Astrocyte (in vitro differentiated cells and primary cell): Measurements from ENCODE around the gene ZBTB6. TPM values are rescaled to one million over a fixed set of nuclear protein-coding genes. Genes with fewer than 3 reads are reported as not detected.
A peak's percentile ranks its signal among the peaks of the same experiment; 100 is the strongest.

ENCODE experiments used
- DNase-seq: peaks from one replicate; pipeline ENCODE4 v3.0.0-alpha.2; 2010; ENCODE audit warnings: low read depth
- FAIRE-seq: peaks from 2 replicates; lab custom pipeline; 2011; peaks lifted over from hg19 to GRCh38; lab: Jason Lieb, UNC
- H2AFZ ChIP-seq: 2 replicates; pipeline ENCODE4 v1.6.0; 2012; ENCODE audit warnings: low read depth, low read length, inconsistent platforms
- H3K27ac ChIP-seq: 2 replicates; pipeline ENCODE4 v1.5.1; 2011; ENCODE audit warnings: low read depth, low read length, inconsistent platforms
- H3K27me3 ChIP-seq: 2 replicates; pipeline ENCODE4 v1.6.0; 2011; ENCODE audit warnings: low read length, inconsistent platforms; ENCODE audit not compliant: insufficient read depth
- H3K36me3 ChIP-seq: 2 replicates; pipeline ENCODE4 v1.5.1; 2011; ENCODE audit warnings: low read length, inconsistent platforms; ENCODE audit not compliant: insufficient read depth
- H3K4me1 ChIP-seq: 2 replicates; pipeline ENCODE4 v1.5.1; 2011; ENCODE audit warnings: low read length, inconsistent platforms; ENCODE audit not compliant: insufficient read depth
- H3K4me2 ChIP-seq: 2 replicates; pipeline ENCODE4 v1.6.0; 2012; ENCODE audit warnings: low read length, inconsistent platforms
- H3K4me3 ChIP-seq: 2 replicates; pipeline ENCODE4 v1.5.1; 2011; ENCODE audit warnings: low read depth, mild to moderate bottlenecking, low read length, inconsistent platforms; ENCODE audit not compliant: insufficient read depth
- H3K79me2 ChIP-seq: 2 replicates; pipeline ENCODE4 v1.6.0; 2012; ENCODE audit warnings: mild to moderate bottlenecking, low read length, inconsistent platforms; ENCODE audit not compliant: insufficient read depth
- H3K9ac ChIP-seq: 2 replicates; pipeline ENCODE4 v1.6.0; 2012; ENCODE audit warnings: mild to moderate bottlenecking, low read length, inconsistent platforms
- H3K9me3 ChIP-seq: 2 replicates; pipeline ENCODE4 v1.5.1; 2012; ENCODE audit warnings: low read depth, mild to moderate bottlenecking, low read length, inconsistent platforms; ENCODE audit not compliant: insufficient read depth
- H4K20me1 ChIP-seq: 2 replicates; pipeline ENCODE4 v1.6.0; 2012; ENCODE audit warnings: low read length, inconsistent platforms; ENCODE audit not compliant: insufficient read depth
- H3K27ac Mint-ChIP-seq: one replicate; pipeline ENCODE4 v1.8.0; 2021; ENCODE audit warnings: mild to moderate bottlenecking, mixed read lengths; ENCODE audit not compliant: unreplicated experiment
- H3K27me3 Mint-ChIP-seq: one replicate; pipeline ENCODE4 v1.8.0; 2021; ENCODE audit warnings: low read depth, mixed read lengths; ENCODE audit not compliant: unreplicated experiment
- H3K36me3 Mint-ChIP-seq: one replicate; pipeline ENCODE4 v1.8.0; 2021; ENCODE audit warnings: low read depth, mixed read lengths; ENCODE audit not compliant: unreplicated experiment
- H3K4me1 Mint-ChIP-seq: one replicate; pipeline ENCODE4 v1.8.0; 2021; ENCODE audit warnings: low read depth, mixed read lengths; ENCODE audit not compliant: unreplicated experiment
- H3K4me3 Mint-ChIP-seq: one replicate; pipeline ENCODE4 v1.8.0; 2021; ENCODE audit warnings: mild to moderate bottlenecking, moderate library complexity, mixed read lengths; ENCODE audit not compliant: unreplicated experiment
- H3K9me3 Mint-ChIP-seq: one replicate; pipeline ENCODE4 v1.8.0; 2021; ENCODE audit warnings: mild to moderate bottlenecking, mixed read lengths; ENCODE audit not compliant: unreplicated experiment
- EZH2 ChIP-seq: IDR thresholded peaks from 2 replicates; pipeline ENCODE4 v1.6.1; 2012; ENCODE audit warnings: mild to moderate bottlenecking, low read length, inconsistent platforms; ENCODE audit not compliant: insufficient read depth
- total RNA-seq: library from RNA; stranded (reverse); gene quantifications from 2 replicates; pipeline ENCODE4 v1.2.1, GENCODE V29; 2021
- TF ChIP-seq, protein P1 (sequence below): IDR thresholded peaks from 2 replicates; pipeline ENCODE4 v1.5.1; 2011; ENCODE audit warnings: low read depth, mild to moderate bottlenecking, inconsistent platforms, low read length, moderate library complexity; ENCODE audit not compliant: insufficient read depth

The ZBTB6 gene
- total RNA-seq, 1 donor from 2014 or later, result 8.5 TPM

DNA sequence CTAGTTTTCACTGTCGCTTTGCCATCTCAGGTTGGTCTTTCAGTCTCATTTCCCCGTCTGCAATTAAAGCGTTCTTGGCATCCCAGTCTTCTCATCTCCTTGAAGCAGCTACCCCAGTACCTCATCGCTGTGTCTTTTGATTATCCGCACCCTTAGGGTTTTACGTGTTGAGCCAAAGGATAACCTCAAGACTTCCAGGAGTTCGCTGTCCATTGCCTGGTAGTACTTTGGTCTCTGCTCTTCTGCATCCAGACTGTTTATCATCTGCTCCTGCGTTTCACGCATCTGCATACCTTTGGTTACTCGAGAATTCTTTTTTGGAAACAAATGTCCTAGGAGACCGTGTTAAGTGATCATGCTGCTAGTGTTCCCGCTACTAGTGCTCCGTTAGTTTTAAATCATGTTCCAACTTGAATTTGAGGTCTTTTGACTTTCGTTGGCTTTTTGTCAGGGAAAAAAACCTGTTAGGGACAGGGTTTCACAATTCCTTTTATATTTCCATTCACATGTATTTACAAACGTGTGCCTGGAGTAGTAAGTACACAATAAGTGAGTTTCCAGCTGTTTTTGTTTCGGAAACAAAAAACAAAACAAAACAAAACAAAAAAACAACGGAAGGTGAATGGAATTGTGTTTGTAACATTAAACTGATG is 28.6 kb upstream of the ZBTB6 start:
- peaks cover 27% of the 10 kb centered on the region for H3K4me1 Mint-ChIP-seq

GRCh38 chr9:122940749-122941581 is 27.8 kb upstream of the ZBTB6 start, which contains the start of gene RABGAP1:
Gene RABGAP1 (plus strand): TSS chr9:122941020. CDS start chr9:122957060, 16,040 bp downstream.
- no peak for FAIRE-seq
- H3K27ac Mint-ChIP-seq, result peak within 1 kb of the TSS; percentile 94
- H2AFZ ChIP-seq, result peak within 1 kb of the TSS; percentile 88

More for the DNA sequence above, 28.6 kb upstream of the ZBTB6 start:
- H3K4me2 ChIP-seq, result peak overlapping the region; percentile 94
- peaks cover 7% of the 10 kb centered on the region for H3K4me1 ChIP-seq
- H3K4me3 Mint-ChIP-seq, result peak overlapping the region; percentile 99
- H3K27me3 Mint-ChIP-seq, result no peaks in the 10 kb centered on the region
- peak overlapping the region; percentile 94 for H3K27ac Mint-ChIP-seq
- peaks cover 62% of the 10 kb centered on the region for H3K79me2 ChIP-seq
- peak overlapping the region; percentile 75 for H2AFZ ChIP-seq
- peaks cover 2% of the 10 kb centered on the region for H3K36me3 Mint-ChIP-seq
- no peaks in the 10 kb centered on the region for H3K27me3 ChIP-seq
- peak; percentile 70 for DNase-seq
- peaks cover 38% of the 10 kb centered on the region for H4K20me1 ChIP-seq
- FAIRE-seq, result no peak
- H3K9me3 ChIP-seq, result no peaks in the 10 kb centered on the region
- H3K9ac ChIP-seq, result peak overlapping the region; percentile 82
- TF ChIP-seq EZH2, result no peak
- TF ChIP-seq, protein P1, sequence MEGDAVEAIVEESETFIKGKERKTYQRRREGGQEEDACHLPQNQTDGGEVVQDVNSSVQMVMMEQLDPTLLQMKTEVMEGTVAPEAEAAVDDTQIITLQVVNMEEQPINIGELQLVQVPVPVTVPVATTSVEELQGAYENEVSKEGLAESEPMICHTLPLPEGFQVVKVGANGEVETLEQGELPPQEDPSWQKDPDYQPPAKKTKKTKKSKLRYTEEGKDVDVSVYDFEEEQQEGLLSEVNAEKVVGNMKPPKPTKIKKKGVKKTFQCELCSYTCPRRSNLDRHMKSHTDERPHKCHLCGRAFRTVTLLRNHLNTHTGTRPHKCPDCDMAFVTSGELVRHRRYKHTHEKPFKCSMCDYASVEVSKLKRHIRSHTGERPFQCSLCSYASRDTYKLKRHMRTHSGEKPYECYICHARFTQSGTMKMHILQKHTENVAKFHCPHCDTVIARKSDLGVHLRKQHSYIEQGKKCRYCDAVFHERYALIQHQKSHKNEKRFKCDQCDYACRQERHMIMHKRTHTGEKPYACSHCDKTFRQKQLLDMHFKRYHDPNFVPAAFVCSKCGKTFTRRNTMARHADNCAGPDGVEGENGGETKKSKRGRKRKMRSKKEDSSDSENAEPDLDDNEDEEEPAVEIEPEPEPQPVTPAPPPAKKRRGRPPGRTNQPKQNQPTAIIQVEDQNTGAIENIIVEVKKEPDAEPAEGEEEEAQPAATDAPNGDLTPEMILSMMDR, result no peak
- H3K4me3 ChIP-seq, result peak overlapping the region; percentile 74
- no peaks in the 10 kb centered on the region for H3K9me3 Mint-ChIP-seq
- H3K36me3 ChIP-seq, result peaks cover 2% of the 10 kb centered on the region
- H3K27ac ChIP-seq, result peak overlapping the region; percentile 89

More at GRCh38 chr9:122940749-122941581, 27.8 kb upstream of the ZBTB6 start, which contains the start of gene RABGAP1:
- H3K4me2 ChIP-seq, result peak within 1 kb of the TSS; percentile 94
- TF ChIP-seq EZH2, result no peak
- TF ChIP-seq, protein P1, result no peak
- peak; percentile 90 for DNase-seq
- no peaks in the 10 kb centered on the region for H3K27me3 ChIP-seq
- Mint-ChIP-seq H3K27me3 (no peaks in the 10 kb centered on the region), H3K9me3 (no peaks in the 10 kb centered on the region), H3K4me3 (peak within 1 kb of the TSS; percentile 99), H3K36me3 (peaks cover 2% of the 10 kb centered on the region), H3K4me1 (peaks cover 25% of the 10 kb centered on the region)
- peak within 1 kb of the TSS; percentile 89 for H3K27ac ChIP-seq
- H3K79me2 ChIP-seq, result peaks cover 62% of the 10 kb centered on the region
- peaks cover 4% of the 10 kb centered on the region for H3K36me3 ChIP-seq
- H4K20me1 ChIP-seq, result peaks cover 43% of the 10 kb centered on the region
- no peaks in the 10 kb centered on the region for H3K9me3 ChIP-seq
- H3K9ac ChIP-seq, result peak within 1 kb of the TSS; percentile 82
- peak within 1 kb of the TSS; percentile 74 for H3K4me3 ChIP-seq
- H3K4me1 ChIP-seq, result peaks cover 7% of the 10 kb centered on the region
